ENCODE measurements around the gene LMF1.
A peak's percentile ranks its signal among the peaks of the same experiment; 100 is the strongest.

Gene LMF1

GRCh38 chr16:836221-836620 is 134.6 kb downstream of the LMF1 start:
- Histone ChIP-seq H3K4me1 (peaks cover 45% of the 10 kb centered on the region), H3K4me2 (no peak overlapping the region), H4K20me1 (no peaks in the 10 kb centered on the region), H3K27ac (no peak overlapping the region), H3K9me3 (peaks cover 34% of the 10 kb centered on the region), H3K36me3 (no peaks in the 10 kb centered on the region), H3K27me3 (no peaks in the 10 kb centered on the region), H3K9ac (no peak overlapping the region), H3K4me3 (no peak overlapping the region)
- TF ChIP-seq Cebpa-rat (IDR thresholded peaks at IDR 0.05), result no peak

GRCh38 chr16:835373-835772 is 135.4 kb downstream of the LMF1 start:
- no peak for TF ChIP-seq Cebpa-rat (IDR thresholded peaks at IDR 0.05)
- Histone ChIP-seq H3K27ac (no peak overlapping the region), H3K4me2 (no peak overlapping the region), H4K20me1 (no peaks in the 10 kb centered on the region), H3K4me3 (no peak overlapping the region), H3K4me1 (peaks cover 45% of the 10 kb centered on the region), H3K36me3 (no peaks in the 10 kb centered on the region), H3K9ac (no peak overlapping the region), H3K27me3 (no peaks in the 10 kb centered on the region), H3K9me3 (peaks cover 34% of the 10 kb centered on the region)

GRCh38 chr16:833411-833810 is 137.4 kb downstream of the LMF1 start:
- no peak for TF ChIP-seq Cebpa-rat (IDR thresholded peaks at IDR 0.05)
- H3K4me1 ChIP-seq, result peaks cover 48% of the 10 kb centered on the region
- H3K27me3 ChIP-seq, result no peaks in the 10 kb centered on the region
- no peaks in the 10 kb centered on the region for H4K20me1 ChIP-seq
- no peak overlapping the region for H3K4me3 ChIP-seq
- H3K27ac ChIP-seq, result peak overlapping the region; percentile 13; the same call in 1 of the 2 replicates
- H3K36me3 ChIP-seq, result no peaks in the 10 kb centered on the region
- peaks cover 34% of the 10 kb centered on the region for H3K9me3 ChIP-seq
- no peak overlapping the region for H3K9ac ChIP-seq
- no peak overlapping the region for H3K4me2 ChIP-seq

- Histone ChIP-seq H3K9ac (no peak overlapping the region), H3K4me1 (peaks cover 54% of the 10 kb centered on the region), H3K4me2 (no peak overlapping the region; the same call in 1 of the 2 replicates), H3K36me3 (no peaks in the 10 kb centered on the region), H3K4me3 (no peak overlapping the region), H3K9me3 (peaks cover 29% of the 10 kb centered on the region), H4K20me1 (no peaks in the 10 kb centered on the region), H3K27me3 (no peaks in the 10 kb centered on the region), H3K27ac (peak overlapping the region; percentile 13; the same call in 1 of the 2 replicates)
- TF ChIP-seq Cebpa-rat (IDR thresholded peaks at IDR 0.05), result no peak
These were observed 138.0 kb downstream of the LMF1 start for GRCh38 chr16:832652-833336.

GRCh38 chr16:831571-832413 is 139.0 kb downstream of the LMF1 start:
- peak overlapping the region; percentile 94 for H3K27ac ChIP-seq
- H4K20me1 ChIP-seq, result no peaks in the 10 kb centered on the region
- peak overlapping the region; percentile 98 for H3K4me2 ChIP-seq
- H3K4me3 ChIP-seq, result peak overlapping the region; percentile 43
- no peaks in the 10 kb centered on the region for H3K36me3 ChIP-seq
- no peaks in the 10 kb centered on the region for H3K27me3 ChIP-seq
- peaks cover 19% of the 10 kb centered on the region for H3K9me3 ChIP-seq
- H3K9ac ChIP-seq, result peak overlapping the region; percentile 80
- peaks cover 64% of the 10 kb centered on the region for H3K4me1 ChIP-seq
- TF ChIP-seq Cebpa-rat (IDR thresholded peaks at IDR 0.05), result no peak

GRCh38 chr16:830871-831570 is 139.8 kb downstream of the LMF1 start:
- H3K9me3 ChIP-seq, result peaks cover 11% of the 10 kb centered on the region
- H3K9ac ChIP-seq, result peak overlapping the region; percentile 80
- no peaks in the 10 kb centered on the region for H3K27me3 ChIP-seq
- H3K4me2 ChIP-seq, result peak overlapping the region; percentile 98
- no peaks in the 10 kb centered on the region for H3K36me3 ChIP-seq
- peak overlapping the region; percentile 94 for H3K27ac ChIP-seq
- H3K4me1 ChIP-seq, result peaks cover 71% of the 10 kb centered on the region
- peak overlapping the region; percentile 43 for H3K4me3 ChIP-seq
- TF ChIP-seq Cebpa-rat (IDR thresholded peaks at IDR 0.05), result no peak
- H4K20me1 ChIP-seq, result no peaks in the 10 kb centered on the region

- peaks cover 78% of the 10 kb centered on the region for H3K4me1 ChIP-seq
- H3K27me3 ChIP-seq, result no peaks in the 10 kb centered on the region
- no peaks in the 10 kb centered on the region for H3K36me3 ChIP-seq
- H3K27ac ChIP-seq, result peak overlapping the region; percentile 94
- peak overlapping the region; percentile 80 for H3K9ac ChIP-seq
- no peak overlapping the region for H3K4me3 ChIP-seq
- peak overlapping the region; percentile 98 for H3K4me2 ChIP-seq
- peaks cover 4% of the 10 kb centered on the region; the same call in 1 of the 2 replicates for H3K9me3 ChIP-seq
- no peaks in the 10 kb centered on the region for H4K20me1 ChIP-seq
- no peak for TF ChIP-seq Cebpa-rat (IDR thresholded peaks at IDR 0.05)
These were observed 140.5 kb downstream of the LMF1 start for GRCh38 chr16:830107-830870.

- Histone ChIP-seq H3K9ac (no peak overlapping the region), H4K20me1 (no peaks in the 10 kb centered on the region), H3K4me3 (no peak overlapping the region), H3K9me3 (peaks cover 1% of the 10 kb centered on the region), H3K27ac (0 out of 2 replicates have a peak overlapping the region, but pooled peaks have one; percentile 38), H3K36me3 (no peaks in the 10 kb centered on the region), H3K4me2 (peak overlapping the region; percentile 98), H3K4me1 (peaks cover 85% of the 10 kb centered on the region), H3K27me3 (no peaks in the 10 kb centered on the region)
- TF ChIP-seq Cebpa-rat (IDR thresholded peaks at IDR 0.05), result no peak
These were observed 141.9 kb downstream of the LMF1 start for GRCh38 chr16:828891-829290.

- H3K9me3 ChIP-seq, result peaks cover 11% of the 10 kb centered on the region
- peaks cover 92% of the 10 kb centered on the region for H3K4me1 ChIP-seq
- no peaks in the 10 kb centered on the region for H3K27me3 ChIP-seq
- TF ChIP-seq Cebpa-rat (IDR thresholded peaks at IDR 0.05), result no peak
- H4K20me1 ChIP-seq, result no peaks in the 10 kb centered on the region
- H3K4me3 ChIP-seq, result no peak overlapping the region
- no peak overlapping the region for H3K9ac ChIP-seq
- H3K27ac ChIP-seq, result peak overlapping the region; percentile 63; the same call in 1 of the 2 replicates
- H3K4me2 ChIP-seq, result peak overlapping the region; percentile 98
- no peaks in the 10 kb centered on the region for H3K36me3 ChIP-seq
These were observed 143.3 kb downstream of the LMF1 start for GRCh38 chr16:827513-827912.
